Osteocyte (in vitro differentiated cells): ENCODE data around the gene TMEM150A. TPM values are rescaled to one million over a fixed set of nuclear protein-coding genes. Genes with fewer than 3 reads are reported as not detected.

Experiments
- DNase-seq: peaks from one replicate; pipeline ENCODE4 v3.0.0; 2021; ENCODE audit warnings: mixed read lengths; ENCODE audit not compliant: unreplicated experiment; ENCODE audit errors: extremely low spot score
- H3K27ac Mint-ChIP-seq: one replicate; pipeline ENCODE4 v1.8.0; 2021; ENCODE audit warnings: mild to moderate bottlenecking, mixed read lengths; ENCODE audit not compliant: unreplicated experiment
- H3K27me3 Mint-ChIP-seq: one replicate; pipeline ENCODE4 v1.8.0; 2021; ENCODE audit warnings: mixed read lengths; ENCODE audit not compliant: unreplicated experiment
- H3K36me3 Mint-ChIP-seq: one replicate; pipeline ENCODE4 v1.8.0; 2021; ENCODE audit warnings: mixed read lengths; ENCODE audit not compliant: unreplicated experiment
- H3K4me1 Mint-ChIP-seq: one replicate; pipeline ENCODE4 v1.8.0; 2021; ENCODE audit warnings: mixed read lengths; ENCODE audit not compliant: unreplicated experiment
- H3K4me3 Mint-ChIP-seq: one replicate; pipeline ENCODE4 v1.8.0; 2021; ENCODE audit warnings: mild to moderate bottlenecking, moderate library complexity, mixed read lengths; ENCODE audit not compliant: unreplicated experiment
- H3K9me3 Mint-ChIP-seq: one replicate; pipeline ENCODE4 v1.8.0; 2021; ENCODE audit warnings: mixed read lengths; ENCODE audit not compliant: unreplicated experiment
- total RNA-seq: library from RNA; stranded (reverse); gene quantifications from 2 replicates; pipeline ENCODE4 v1.2.1, GENCODE V29; 2021
- TF ChIP-seq, protein P1 (sequence below): fragments of 200-600 bp; sonication (generic); IDR thresholded peaks from 2 replicates; pipeline ENCODE4 v1.5.0; 2021; ENCODE audit warnings: antibody characterized with exemption, mild to moderate bottlenecking, moderate library complexity

Gene TMEM150A
- total RNA-seq, 1 donor from 2014 or later: 18.2 TPM

- H3K4me3 Mint-ChIP-seq: no peak overlapping the region
- H3K9me3 Mint-ChIP-seq: no peaks in the 10 kb centered on the region
- no peak for DNase-seq
- TF ChIP-seq, protein P1, sequence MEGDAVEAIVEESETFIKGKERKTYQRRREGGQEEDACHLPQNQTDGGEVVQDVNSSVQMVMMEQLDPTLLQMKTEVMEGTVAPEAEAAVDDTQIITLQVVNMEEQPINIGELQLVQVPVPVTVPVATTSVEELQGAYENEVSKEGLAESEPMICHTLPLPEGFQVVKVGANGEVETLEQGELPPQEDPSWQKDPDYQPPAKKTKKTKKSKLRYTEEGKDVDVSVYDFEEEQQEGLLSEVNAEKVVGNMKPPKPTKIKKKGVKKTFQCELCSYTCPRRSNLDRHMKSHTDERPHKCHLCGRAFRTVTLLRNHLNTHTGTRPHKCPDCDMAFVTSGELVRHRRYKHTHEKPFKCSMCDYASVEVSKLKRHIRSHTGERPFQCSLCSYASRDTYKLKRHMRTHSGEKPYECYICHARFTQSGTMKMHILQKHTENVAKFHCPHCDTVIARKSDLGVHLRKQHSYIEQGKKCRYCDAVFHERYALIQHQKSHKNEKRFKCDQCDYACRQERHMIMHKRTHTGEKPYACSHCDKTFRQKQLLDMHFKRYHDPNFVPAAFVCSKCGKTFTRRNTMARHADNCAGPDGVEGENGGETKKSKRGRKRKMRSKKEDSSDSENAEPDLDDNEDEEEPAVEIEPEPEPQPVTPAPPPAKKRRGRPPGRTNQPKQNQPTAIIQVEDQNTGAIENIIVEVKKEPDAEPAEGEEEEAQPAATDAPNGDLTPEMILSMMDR: no peak
- H3K36me3 Mint-ChIP-seq: peaks cover 5% of the 10 kb centered on the region
- peak overlapping the region; percentile 13 for H3K27ac Mint-ChIP-seq
- no peaks in the 10 kb centered on the region for H3K27me3 Mint-ChIP-seq
- peaks cover 34% of the 10 kb centered on the region for H3K4me1 Mint-ChIP-seq
Measured at GRCh38 chr2:85613717-85614515, 11.4 kb upstream of the TMEM150A start.

DNA sequence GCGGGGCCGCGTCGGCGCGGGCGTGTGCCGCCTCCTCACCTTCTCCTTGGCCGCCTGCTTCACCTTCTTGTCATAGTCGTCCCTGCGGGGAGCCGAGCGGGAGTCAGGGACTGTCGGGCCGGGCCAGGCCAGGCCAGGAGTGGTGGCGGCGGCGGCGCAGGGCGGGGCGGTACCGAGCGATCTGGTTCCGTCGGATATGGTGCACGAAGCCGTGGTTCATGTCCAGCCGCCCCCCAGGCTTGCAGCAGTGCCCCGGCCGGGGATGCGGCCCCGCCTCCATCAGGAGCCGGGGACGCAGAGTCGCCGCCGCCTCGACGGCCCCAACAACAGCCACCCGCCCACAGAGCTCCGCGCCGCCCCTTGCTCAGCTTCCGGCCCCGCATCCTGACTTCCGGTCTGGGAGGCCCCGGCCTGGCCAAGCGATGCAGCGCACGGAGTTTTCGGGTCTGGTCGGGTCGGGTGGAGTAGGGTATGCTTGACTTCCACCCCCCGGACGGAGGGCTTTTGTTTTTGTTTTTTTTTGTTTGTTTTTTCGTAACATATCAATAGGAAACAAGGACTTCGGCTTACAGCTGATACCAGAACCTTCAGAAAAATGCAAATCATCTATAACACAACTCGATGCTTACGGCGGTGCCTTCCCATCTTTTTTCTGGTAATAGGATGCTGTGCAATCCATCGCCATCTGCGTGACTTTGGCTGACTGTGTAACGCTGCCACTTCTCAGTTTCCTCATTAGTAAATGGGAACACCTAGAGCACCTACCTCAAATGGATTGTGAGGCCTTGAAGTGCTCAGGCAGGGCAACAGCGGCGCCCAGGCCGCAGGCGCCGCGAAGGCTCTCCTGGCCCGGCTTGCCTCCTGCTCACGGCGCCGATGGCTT is 9.4 kb upstream of the TMEM150A start, which contains the start of gene C2orf68:
Gene C2orf68, minus strand, starts transcription at position 362 of the 883 bp plus-strand sequence. Its CDS starts 82 bp downstream, at position 280.
- no peaks in the 10 kb centered on the region for H3K27me3 Mint-ChIP-seq
- peak; percentile 94 for DNase-seq
- H3K36me3 Mint-ChIP-seq: peaks cover 12% of the 10 kb centered on the region
- H3K9me3 Mint-ChIP-seq: no peaks in the 10 kb centered on the region
- peak within 1 kb of the TSS; percentile 93 for H3K27ac Mint-ChIP-seq
- H3K4me1 Mint-ChIP-seq: peaks cover 30% of the 10 kb centered on the region
- peak within 1 kb of the TSS; percentile 94 for H3K4me3 Mint-ChIP-seq
- TF ChIP-seq, protein P1: no peak

DNA sequence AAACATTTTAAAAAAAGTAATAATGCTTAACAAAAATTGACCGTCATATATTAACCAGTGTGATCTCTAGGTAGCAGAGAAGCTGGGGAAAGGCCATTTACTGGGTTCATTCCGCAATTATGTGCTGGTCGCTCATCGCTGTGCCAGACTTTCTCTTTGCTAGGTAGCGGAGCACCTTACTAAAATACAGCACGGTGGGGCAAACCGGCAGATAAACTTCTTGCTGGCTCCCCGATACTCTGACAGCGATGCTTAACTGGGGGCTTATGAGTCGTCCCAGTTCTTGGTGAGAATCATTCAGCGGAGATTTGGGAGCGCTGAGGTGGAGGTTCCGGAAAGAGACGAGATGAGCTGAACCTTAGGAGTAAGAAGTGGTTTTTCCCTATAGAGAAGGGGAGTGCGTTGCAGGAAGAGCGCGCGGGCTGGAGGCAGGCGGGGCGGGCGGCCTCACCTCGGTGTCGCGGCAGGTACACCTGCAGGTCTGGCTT is 8.8 kb upstream of the TMEM150A start:
- H3K36me3 Mint-ChIP-seq: peaks cover 12% of the 10 kb centered on the region
- H3K4me1 Mint-ChIP-seq: peaks cover 34% of the 10 kb centered on the region
- H3K27me3 Mint-ChIP-seq: no peaks in the 10 kb centered on the region
- TF ChIP-seq, protein P1: no peak
- no peak for DNase-seq
- no peaks in the 10 kb centered on the region for H3K9me3 Mint-ChIP-seq
- H3K27ac Mint-ChIP-seq: peak overlapping the region; percentile 88
- peak overlapping the region; percentile 94 for H3K4me3 Mint-ChIP-seq

- Mint-ChIP-seq H3K4me1 (peaks cover 53% of the 10 kb centered on the region), H3K27ac (peak overlapping the region; percentile 54), H3K4me3 (no peak overlapping the region)
Measured at GRCh38 chr2:85607268-85608215, 5.0 kb upstream of the TMEM150A start.

More at GRCh38 chr2:85607268-85608215, 5.0 kb upstream of the TMEM150A start:
- no peak for DNase-seq
- H3K9me3 Mint-ChIP-seq: no peaks in the 10 kb centered on the region
- no peaks in the 10 kb centered on the region for H3K27me3 Mint-ChIP-seq
- H3K36me3 Mint-ChIP-seq: peaks cover 12% of the 10 kb centered on the region
- TF ChIP-seq, protein P1: no peak
